IgD-negative memory B cell (primary cell): ENCODE data around the gene XXYLT1. TPM values are rescaled to one million over a fixed set of nuclear protein-coding genes. Genes with fewer than 3 reads are reported as not detected.
A peak's percentile ranks its signal among the peaks of the same experiment; 100 is the strongest.
"Not testable (repeated sequence)": the region's sequence is repeated elsewhere in the genome, so short reads cannot be mapped to it uniquely, and the experiment has no call there.

Experiments used
- H3K27ac Mint-ChIP-seq, 3 donors: one replicate each; pipeline ENCODE4 v1.8.0; 2020 to 2022; ENCODE audit warnings: mild to moderate bottlenecking in 3 of 3, mixed read lengths in 3 of 3, moderate library complexity in 1 of 3
- H3K27me3 Mint-ChIP-seq: one replicate; pipeline ENCODE4 v1.8.0; 2021; ENCODE audit warnings: mixed read lengths
- H3K36me3 Mint-ChIP-seq: one replicate; pipeline ENCODE4 v1.8.0; 2020; ENCODE audit warnings: mild to moderate bottlenecking, mixed read lengths
- H3K4me1 Mint-ChIP-seq, 3 donors: one replicate each; pipeline ENCODE4 v1.8.0; 2020 to 2022; ENCODE audit warnings: mixed read lengths in 3 of 3, mild to moderate bottlenecking in 1 of 3
- H3K4me3 Mint-ChIP-seq, 4 donors: one replicate each; pipeline ENCODE4 v1.8.0; 2020 to 2022; ENCODE audit warnings: mild to moderate bottlenecking in 4 of 4, mixed read lengths in 4 of 4, moderate library complexity in 3 of 4
- H3K9me3 Mint-ChIP-seq, 3 donors: one replicate each; pipeline ENCODE4 v1.8.0; 2020 to 2021; ENCODE audit warnings: mixed read lengths in 3 of 3, mild to moderate bottlenecking in 1 of 3
- polyA plus RNA-seq: library from polyadenylated mRNA; unstranded; fragments of 300-500 nt; fragmentation: Illumina TruSeq; gene quantifications from one replicate; pipeline ENCODE4 v1.2.3, GENCODE V29; 2021

The XXYLT1 gene
- polyA plus RNA-seq, 1 donor from 2014 or later: 5.2 TPM

GRCh38 chr3:195098741-195099525, 172.0 kb downstream of the XXYLT1 start:
- Mint-ChIP-seq H3K4me3 (peak overlapping the region in 1 of 4 donors; percentile 54), H3K27ac (peak overlapping the region in 1 of 3 donors; percentile 13), H3K4me1 (peaks cover 51 to 63% (median 52%) of the 10 kb centered on the region in 3 donors), H3K36me3 (peaks cover 1% of the 10 kb centered on the region), H3K9me3 (no peaks in the 10 kb centered on the region), H3K27me3 (peaks cover 1% of the 10 kb centered on the region)

GRCh38 chr3:195097331-195098255, 173.4 kb downstream of the XXYLT1 start:
- no peaks in the 10 kb centered on the region for H3K9me3 Mint-ChIP-seq
- H3K4me3 Mint-ChIP-seq: peak overlapping the region in 2 of 4 donors; percentile 28 to 56
- H3K27ac Mint-ChIP-seq: peak overlapping the region in 2 of 3 donors; percentile 63 to 86
- H3K4me1 Mint-ChIP-seq: peaks cover 52 to 63% (median 55%) of the 10 kb centered on the region in 3 donors
- H3K36me3 Mint-ChIP-seq: peaks cover 1% of the 10 kb centered on the region
- H3K27me3 Mint-ChIP-seq: peaks cover 1% of the 10 kb centered on the region

- no peaks in the 10 kb centered on the region for H3K9me3 Mint-ChIP-seq
- peaks cover 1% of the 10 kb centered on the region for H3K27me3 Mint-ChIP-seq
- peaks cover 46 to 57% (median 49%) of the 10 kb centered on the region in 3 donors for H3K4me1 Mint-ChIP-seq
- peak overlapping the region in 2 of 3 donors; percentile 63 to 99 for H3K27ac Mint-ChIP-seq
- H3K4me3 Mint-ChIP-seq: peak overlapping the region in 1 of 4 donors; percentile 24
- peaks cover 1% of the 10 kb centered on the region for H3K36me3 Mint-ChIP-seq
These were observed 174.3 kb downstream of the XXYLT1 start for GRCh38 chr3:195096484-195097330.

DNA sequence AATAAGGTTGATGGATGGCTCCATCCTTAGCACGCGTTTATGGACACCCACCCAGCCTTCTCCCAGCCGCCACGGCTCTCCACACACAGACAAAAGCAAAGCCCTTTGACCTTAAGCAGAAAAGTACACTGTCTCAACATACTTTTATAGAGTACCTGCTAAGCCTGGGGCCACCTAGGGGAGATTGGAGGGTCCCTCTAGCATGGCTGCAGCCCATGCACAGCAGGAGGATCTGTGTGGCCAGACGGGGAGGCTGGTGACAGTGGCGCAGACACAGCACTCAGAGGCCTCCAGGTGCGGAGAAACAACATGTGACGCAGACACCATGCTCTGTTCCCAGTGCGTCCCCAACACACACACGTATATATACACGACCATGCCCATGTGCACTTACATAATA, 174.9 kb downstream of the XXYLT1 start:
- peaks cover 1% of the 10 kb centered on the region for H3K36me3 Mint-ChIP-seq
- H3K4me3 Mint-ChIP-seq: peak overlapping the region in 1 of 4 donors; percentile 24
- H3K9me3 Mint-ChIP-seq: no peaks in the 10 kb centered on the region
- H3K27ac Mint-ChIP-seq: peak overlapping the region in 2 of 3 donors; percentile 91 to 99
- peaks cover 41 to 51% (median 44%) of the 10 kb centered on the region in 3 donors for H3K4me1 Mint-ChIP-seq
- peaks cover 1% of the 10 kb centered on the region for H3K27me3 Mint-ChIP-seq

DNA sequence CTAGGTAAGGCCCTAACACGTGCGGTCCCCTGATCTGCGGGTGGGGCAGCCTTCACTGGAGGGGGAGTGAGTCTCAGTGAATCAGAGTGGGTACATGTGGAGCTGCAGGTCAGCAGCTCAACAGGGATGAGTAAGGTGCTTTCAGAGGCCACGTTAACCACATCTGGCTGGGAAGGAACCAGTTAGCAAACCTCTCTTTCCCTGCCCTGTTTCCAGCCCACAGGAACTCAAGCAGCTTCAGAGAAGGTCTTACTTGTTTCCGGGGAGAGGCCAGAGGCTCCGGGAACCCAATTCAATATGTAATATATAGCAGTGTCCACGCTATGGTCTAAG, 175.3 kb downstream of the XXYLT1 start:
- no peaks in the 10 kb centered on the region for H3K9me3 Mint-ChIP-seq
- peak overlapping the region in 2 of 4 donors; percentile 58 to 90 for H3K4me3 Mint-ChIP-seq
- peaks cover 1% of the 10 kb centered on the region for H3K36me3 Mint-ChIP-seq
- H3K4me1 Mint-ChIP-seq: peaks cover 37 to 48% (median 41%) of the 10 kb centered on the region in 3 donors
- peaks cover 1% of the 10 kb centered on the region for H3K27me3 Mint-ChIP-seq
- peak overlapping the region in 2 of 3 donors; percentile 91 to 99 for H3K27ac Mint-ChIP-seq

DNA sequence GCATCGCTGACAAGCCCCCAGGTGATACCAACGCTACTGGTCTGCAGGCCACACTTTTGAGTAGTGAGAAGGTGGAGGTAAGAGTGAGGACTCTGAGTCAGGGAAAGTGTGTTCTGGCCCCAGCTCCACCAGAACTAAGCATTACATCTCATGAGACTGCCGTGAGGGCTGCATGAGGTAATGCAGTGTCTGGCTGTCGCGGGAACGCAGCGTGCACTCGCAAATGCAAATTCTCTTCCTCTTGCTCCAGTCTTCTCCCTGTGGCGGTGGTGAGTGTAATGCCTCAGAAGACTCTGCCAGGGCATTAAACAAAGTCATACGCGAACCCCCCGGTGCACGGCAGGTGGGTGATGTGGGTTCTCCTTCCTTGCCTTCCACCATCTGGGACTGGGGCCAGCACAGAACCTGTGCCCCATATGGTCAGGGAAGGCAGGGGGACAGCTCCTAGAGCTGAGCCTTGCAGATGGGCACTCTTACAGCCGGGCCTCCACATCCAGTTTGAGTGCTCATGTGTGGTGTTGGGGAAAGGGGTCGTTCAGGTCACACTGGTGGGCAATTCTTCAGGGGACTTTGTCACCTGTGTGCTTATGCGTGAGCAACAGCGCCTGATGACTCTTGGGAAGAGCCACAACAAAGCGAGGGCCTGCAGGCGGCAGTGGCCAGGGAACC, 175.8 kb downstream of the XXYLT1 start:
- Mint-ChIP-seq H3K27ac (peak overlapping the region; percentile 91 to 99 (median 96)), H3K4me3 (peak overlapping the region; percentile 58 to 92 (median 80)), H3K36me3 (peaks cover 1% of the 10 kb centered on the region), H3K9me3 (no peaks in the 10 kb centered on the region), H3K27me3 (peaks cover 1% of the 10 kb centered on the region), H3K4me1 (peaks cover 32 to 44% (median 37%) of the 10 kb centered on the region in 3 donors)

DNA sequence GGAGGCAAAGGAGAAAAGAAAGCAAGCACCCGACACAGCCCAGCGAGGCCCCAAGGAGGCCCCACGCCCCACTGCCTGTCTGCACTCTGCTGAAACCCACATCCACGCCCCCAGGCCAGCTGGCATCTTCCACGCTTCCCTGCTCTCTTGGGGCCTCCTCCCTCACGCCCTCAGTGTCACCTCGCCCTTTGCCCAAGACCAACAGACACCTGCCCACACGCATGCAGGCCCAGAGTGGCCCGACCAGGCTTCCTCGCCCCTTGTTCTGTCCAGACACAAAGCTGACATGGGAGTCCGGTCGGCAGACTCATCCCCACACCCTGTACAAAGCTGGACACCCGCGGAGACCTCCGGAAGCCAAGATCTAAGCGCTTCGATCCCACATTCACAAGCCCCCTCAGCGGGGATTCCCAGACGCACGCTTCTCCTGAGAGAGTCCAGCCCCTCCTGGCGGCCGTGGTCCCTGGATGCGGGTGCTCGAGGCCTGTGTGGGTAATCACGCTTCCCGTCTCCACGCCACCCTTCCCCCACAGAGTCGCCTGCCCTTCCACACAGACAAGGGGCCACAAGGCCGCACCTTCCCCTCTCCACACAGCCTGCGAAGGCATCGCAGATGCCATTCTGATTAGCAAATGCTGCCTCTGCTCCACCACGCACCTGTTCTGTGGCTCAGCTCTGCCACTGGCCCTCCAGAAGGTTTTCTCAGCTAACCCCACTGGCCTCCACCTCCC, 176.6 kb downstream of the XXYLT1 start:
- Mint-ChIP-seq H3K4me3 (peak overlapping the region; percentile 58 to 92 (median 80)), H3K27me3 (peaks cover 1% of the 10 kb centered on the region), H3K27ac (peak overlapping the region; percentile 91 to 99 (median 96)), H3K4me1 (peaks cover 28 to 44% (median 37%) of the 10 kb centered on the region in 3 donors), H3K9me3 (no peaks in the 10 kb centered on the region), H3K36me3 (peaks cover 1% of the 10 kb centered on the region)

DNA sequence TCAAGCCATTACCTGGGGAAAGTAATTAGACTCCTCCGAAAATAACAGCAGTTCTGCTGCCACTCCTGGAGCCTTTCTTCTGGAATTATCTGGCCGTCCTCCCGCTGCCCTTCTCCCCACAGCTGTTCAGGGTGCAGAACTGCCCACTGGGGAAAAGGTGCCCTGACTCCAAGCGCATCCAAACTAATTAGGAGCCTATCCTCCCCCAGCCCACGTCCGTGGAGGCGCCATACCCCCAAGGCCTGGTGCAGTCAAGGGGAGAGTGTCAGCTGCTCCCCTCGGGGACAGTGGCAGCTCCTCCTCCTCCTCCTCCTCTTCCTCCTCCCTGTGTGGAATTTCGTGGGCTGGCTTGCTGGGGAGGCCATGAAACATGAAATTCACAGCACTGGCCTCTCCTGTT, 177.2 kb downstream of the XXYLT1 start:
- H3K27me3 Mint-ChIP-seq: peaks cover 1% of the 10 kb centered on the region
- peaks cover 28 to 41% (median 37%) of the 10 kb centered on the region in 3 donors for H3K4me1 Mint-ChIP-seq
- H3K9me3 Mint-ChIP-seq: no peaks in the 10 kb centered on the region
- H3K36me3 Mint-ChIP-seq: peaks cover 1% of the 10 kb centered on the region
- peak overlapping the region in 2 of 3 donors; percentile 91 to 99 for H3K27ac Mint-ChIP-seq
- peak overlapping the region; percentile 58 to 92 (median 80) for H3K4me3 Mint-ChIP-seq

DNA sequence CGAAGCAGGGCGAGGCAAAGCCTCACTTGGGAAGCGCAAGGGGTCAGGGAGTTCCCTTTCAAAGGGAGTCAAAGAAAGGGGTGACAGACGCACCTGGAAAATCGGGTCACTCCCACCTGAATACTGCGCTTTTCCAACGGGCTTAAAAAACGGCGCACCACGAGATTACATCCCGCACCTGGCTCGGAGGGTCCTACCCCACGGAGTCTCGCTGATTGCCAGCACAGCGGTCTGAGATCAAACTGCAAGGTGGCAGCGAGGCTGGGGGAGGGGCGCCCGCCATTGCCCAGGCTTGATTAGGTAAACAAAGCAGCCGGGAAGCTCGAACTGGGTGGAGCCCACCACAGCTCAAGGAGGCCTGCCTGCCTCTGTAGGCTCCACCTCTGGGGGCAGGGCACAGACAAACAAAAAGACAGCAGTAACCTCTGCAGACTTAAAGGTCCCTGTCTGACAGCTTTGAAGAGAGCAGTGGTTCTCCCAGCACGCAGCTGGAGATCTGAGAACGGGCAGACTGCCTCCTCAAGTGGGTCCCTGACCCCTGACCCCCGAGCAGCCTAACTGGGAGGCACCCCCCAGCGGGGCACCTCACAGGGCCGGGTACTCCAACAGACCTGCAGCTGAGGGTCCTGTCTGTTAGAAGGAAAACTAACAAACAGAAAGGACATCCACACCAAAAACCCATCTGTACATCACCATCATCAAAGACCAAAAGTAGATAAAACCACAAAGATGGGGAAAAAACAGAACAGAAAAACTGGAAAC, 182.9 kb downstream of the XXYLT1 start:
- H3K36me3 Mint-ChIP-seq, H3K27me3 Mint-ChIP-seq: not testable (repeated sequence)
- H3K27ac Mint-ChIP-seq: peak overlapping the region in 1 of 3 donors; percentile 62

GRCh38 chr3:195087328-195087727, 183.6 kb downstream of the XXYLT1 start:
- H3K4me3 Mint-ChIP-seq: peak overlapping the region; percentile 44 to 87 (median 72)
- H3K4me1 Mint-ChIP-seq: peaks cover 0 to 4% (median 0%) of the 10 kb centered on the region in 3 donors
- H3K27ac Mint-ChIP-seq: peak overlapping the region in 1 of 3 donors; percentile 62
- H3K9me3 Mint-ChIP-seq: no peaks in the 10 kb centered on the region
- H3K27me3 Mint-ChIP-seq: no peaks in the 10 kb centered on the region
- no peaks in the 10 kb centered on the region for H3K36me3 Mint-ChIP-seq

More for the DNA sequence above, 182.9 kb downstream of the XXYLT1 start:
- H3K9me3 Mint-ChIP-seq, H3K4me1 Mint-ChIP-seq: not testable (repeated sequence)
- H3K4me3 Mint-ChIP-seq: peak overlapping the region; percentile 44 to 87 (median 72)

DNA sequence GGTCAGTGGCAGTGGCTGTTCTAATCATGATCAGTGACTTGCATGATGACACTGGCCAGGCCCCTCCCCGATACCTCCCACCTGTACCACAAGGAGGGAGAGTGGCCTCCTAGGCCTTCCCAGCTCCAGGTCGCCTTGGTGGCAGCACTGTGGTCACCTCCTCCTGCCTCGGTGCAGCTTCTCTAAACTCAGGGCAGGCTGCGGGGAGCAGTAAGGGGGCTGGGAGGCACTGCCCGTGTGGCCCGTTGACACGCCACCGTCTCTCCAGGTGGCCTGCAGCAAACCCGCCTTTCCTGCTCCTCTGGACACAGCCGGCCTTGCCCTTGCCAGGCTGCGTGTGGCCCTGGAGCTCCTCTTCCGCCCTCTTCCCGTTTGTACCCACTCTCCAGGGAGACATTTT, 184.1 kb downstream of the XXYLT1 start:
- Mint-ChIP-seq H3K27me3 (no peaks in the 10 kb centered on the region), H3K36me3 (no peaks in the 10 kb centered on the region), H3K4me1 (peaks cover 0 to 4% (median 0%) of the 10 kb centered on the region in 3 donors), H3K27ac (peak overlapping the region in 1 of 3 donors; percentile 88), H3K9me3 (no peaks in the 10 kb centered on the region), H3K4me3 (no peak overlapping the region)

DNA sequence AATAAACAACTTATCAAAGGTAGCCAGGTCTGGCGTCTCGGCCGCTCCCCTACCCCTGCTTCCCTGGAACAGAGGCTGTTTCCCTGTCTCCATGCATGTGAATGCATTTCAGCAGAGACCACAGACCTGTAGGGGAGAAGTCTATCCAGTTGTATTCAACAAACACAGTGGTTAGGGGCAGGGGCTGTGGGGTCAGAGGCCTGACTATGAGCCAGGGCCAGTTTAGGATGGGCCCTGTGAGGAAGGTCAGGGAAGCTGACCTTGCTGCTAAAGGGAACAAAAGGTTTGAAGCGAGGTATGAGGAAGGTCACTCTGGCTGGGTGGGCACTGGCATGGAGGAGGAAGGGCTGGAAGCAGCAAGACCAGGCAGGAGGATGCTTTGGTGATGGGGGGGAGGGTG, 184.6 kb downstream of the XXYLT1 start:
- peak overlapping the region in 2 of 4 donors; percentile 61 to 81 for H3K4me3 Mint-ChIP-seq
- H3K27me3 Mint-ChIP-seq: no peaks in the 10 kb centered on the region
- no peaks in the 10 kb centered on the region for H3K9me3 Mint-ChIP-seq
- H3K36me3 Mint-ChIP-seq: no peaks in the 10 kb centered on the region
- peak overlapping the region in 1 of 3 donors; percentile 88 for H3K27ac Mint-ChIP-seq
- H3K4me1 Mint-ChIP-seq: peaks cover 0 to 4% (median 0%) of the 10 kb centered on the region in 3 donors
